Activated gamma-delta T cell treated with Interleukin-2 at 50 U/mL for 16 hours (primary cell): Measurements from ENCODE around the gene LSR.
"Not testable (repeated sequence)": the region's sequence is repeated elsewhere in the genome, so short reads cannot be mapped to it uniquely, and the experiment has no call there.

ENCODE experiments used
- DNase-seq: peaks from one replicate; pipeline ENCODE4 v3.0.0-alpha.2; 2020

Gene LSR

DNA sequence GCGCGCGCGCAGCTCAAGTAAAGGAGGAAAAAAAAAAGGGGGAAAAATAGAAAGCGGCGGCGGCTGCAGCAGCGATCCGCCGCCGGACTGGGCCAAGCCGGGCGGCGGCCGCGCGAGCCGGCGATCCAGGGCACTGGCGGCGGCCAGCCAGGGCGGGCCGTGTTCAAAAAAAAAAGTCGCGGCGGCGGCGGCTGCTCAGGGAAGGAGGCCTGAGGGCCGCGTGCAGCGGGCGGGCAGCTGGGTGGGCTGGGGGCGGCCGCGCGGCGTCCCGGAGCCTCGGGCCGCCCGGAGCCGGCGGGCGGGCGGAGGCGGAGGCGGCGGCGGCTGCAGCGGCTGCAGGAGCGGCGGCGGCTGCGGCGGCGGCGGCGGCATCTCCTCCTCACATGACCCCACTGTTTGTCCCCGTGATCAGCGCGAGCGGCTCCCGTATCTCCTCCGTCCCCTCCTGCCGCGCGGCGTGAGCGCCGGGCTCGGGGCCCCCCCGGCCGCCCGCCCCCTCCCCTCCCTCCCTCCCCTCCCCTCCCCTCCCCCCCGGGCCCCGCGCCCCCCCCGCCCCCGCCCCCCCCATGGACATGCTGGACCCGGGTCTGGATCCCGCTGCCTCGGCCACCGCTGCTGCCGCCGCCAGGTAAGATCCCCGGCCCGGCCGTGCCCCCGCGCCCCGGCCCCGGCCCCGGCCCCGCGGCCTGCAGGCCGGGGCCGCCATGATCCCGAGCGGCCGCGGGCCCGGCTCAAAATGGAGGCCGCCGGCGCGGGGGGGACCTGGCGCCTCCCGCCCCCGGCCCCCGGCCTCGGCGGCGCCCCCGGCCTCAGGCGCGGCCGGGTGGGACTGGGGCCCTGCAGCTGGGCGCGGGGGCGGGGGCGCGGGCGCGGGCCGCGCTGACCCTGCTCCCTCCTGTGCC lies 20.0 kb downstream of the LSR start, which contains the start of gene USF2:
USF2 (plus strand) TSS at position 427 of the 902 bp plus-strand sequence; CDS start at position 567, 140 bp downstream.
- DNase-seq, result peak; percentile 57

DNA sequence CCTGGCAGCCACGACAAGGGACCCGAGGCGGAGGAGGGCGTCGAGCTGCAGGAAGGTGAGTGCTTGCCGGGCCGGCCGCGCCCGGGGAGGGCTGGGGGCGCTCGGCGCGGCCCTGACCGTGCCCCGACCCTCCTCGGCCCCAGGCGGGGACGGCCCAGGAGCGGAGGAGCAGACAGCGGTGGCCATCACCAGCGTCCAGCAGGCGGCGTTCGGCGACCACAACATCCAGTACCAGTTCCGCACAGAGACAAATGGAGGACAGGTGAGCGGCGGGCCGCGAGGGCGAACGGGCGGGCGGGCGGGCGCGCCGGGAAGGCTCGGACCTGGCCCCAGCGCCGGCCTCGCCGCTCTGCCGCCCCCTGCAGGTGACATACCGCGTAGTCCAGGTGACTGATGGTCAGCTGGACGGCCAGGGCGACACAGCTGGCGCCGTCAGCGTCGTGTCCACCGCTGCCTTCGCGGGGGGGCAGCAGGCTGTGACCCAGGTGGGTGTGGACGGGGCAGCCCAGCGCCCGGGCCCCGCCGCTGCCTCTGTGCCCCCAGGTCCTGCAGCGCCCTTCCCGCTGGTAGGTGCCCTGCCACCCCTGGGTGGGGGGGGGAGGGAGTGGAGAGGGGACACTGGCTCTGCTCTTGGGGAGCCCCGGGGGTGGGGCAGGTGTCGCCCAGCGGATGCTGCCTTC lies 20.8 kb downstream of the LSR start:
- DNase-seq, result peak; percentile 75

DNA sequence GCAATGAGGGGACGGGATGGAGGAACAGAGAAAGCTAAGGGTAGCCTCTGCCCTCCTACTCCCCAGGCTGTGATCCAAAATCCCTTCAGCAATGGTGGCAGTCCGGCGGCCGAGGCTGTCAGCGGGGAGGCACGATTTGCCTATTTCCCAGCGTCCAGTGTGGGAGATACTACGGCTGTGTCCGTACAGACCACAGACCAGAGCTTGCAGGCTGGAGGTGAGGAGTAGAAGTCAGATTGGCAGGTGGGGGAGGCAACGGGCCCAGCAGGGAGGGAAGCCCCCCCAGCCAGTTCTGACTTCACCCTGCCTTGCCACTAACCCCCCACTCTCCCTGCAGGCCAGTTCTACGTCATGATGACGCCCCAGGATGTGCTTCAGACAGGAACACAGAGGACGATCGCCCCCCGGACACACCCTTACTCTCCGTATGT lies 21.6 kb downstream of the LSR start:
- no peak for DNase-seq

DNA sequence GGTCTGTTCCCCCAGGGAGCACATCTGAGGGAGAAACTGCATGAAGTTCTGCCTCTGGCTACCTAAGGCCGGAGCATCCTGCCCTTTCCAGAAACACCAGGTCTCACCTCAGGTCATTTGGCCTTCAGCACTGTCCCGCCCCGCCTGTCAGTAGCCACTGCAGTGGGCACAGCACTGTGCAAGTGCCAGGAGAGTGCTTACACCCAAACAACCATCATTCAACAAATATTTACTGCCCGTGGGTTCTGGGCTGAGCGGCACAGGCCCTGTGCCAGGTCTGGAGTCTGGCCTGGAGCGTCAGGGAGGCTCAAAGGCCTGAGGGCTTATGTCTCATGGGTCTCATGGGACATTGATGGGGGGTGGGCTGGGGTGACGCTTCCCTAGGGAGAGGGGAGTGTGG lies 22.7 kb downstream of the LSR start:
- DNase-seq, result no peak

DNA sequence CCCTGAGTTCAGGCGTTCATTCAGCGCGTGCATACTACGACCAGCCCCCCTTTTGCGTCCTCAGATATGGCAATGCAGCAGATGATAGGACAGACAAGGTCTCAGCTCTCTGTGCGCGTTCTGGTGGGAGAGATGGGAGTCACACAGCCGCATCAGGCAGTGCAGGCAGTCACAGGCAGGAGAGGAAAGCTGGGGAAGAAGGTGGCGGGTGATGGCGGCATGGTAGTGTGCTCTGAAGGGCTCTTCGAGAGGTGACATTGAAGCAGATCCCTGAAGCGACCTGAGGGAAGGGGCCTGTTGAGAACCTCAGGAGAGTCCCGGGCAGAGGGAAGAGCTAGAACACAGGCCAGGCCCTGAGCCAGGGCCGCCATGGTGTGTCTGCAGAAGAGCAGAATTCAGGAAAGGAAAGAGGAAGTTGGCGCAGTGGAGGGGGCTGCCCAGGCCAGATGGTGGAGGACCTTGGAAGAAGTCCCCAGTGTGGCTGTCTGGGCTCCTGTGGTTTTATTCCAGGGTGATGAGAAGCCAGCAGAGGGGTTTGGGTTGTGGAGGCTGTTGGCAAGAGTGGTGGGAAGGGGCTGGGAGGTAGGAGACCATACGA lies 23.4 kb downstream of the LSR start:
- no peak for DNase-seq

DNA sequence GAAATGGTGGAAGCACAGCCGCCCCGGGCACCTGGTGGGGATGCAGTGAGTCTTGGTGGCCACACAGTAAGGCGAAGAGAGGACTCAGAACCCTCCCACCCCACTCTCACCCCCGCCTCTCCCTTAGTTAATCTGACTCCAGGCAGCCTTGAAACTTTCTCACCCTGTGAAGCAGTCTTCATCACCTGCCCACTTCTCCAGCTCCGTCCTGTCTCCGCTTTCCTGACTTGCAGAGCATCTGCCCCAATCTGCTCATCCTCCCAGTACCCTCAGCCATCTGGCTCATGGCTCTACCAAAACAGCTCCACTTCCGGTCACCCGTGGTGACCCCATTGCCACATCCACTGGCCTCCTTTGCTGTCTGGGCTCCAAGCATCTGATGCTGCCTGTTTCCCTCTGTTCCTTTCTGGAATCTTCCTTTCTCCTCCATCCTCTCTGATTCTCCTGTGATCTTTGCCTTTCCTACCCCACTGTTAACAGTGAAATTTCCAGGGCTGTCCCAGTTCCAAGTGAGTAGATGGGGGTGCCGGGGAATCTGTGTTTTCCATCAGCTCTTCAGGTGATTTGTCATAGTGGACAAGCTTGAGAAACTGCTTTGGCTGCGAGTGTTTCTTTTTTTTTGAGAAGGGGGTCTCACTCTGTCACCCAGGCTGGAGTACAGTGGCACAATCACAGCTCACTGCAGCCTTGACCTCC lies 24.3 kb downstream of the LSR start:
- no peak for DNase-seq

DNA sequence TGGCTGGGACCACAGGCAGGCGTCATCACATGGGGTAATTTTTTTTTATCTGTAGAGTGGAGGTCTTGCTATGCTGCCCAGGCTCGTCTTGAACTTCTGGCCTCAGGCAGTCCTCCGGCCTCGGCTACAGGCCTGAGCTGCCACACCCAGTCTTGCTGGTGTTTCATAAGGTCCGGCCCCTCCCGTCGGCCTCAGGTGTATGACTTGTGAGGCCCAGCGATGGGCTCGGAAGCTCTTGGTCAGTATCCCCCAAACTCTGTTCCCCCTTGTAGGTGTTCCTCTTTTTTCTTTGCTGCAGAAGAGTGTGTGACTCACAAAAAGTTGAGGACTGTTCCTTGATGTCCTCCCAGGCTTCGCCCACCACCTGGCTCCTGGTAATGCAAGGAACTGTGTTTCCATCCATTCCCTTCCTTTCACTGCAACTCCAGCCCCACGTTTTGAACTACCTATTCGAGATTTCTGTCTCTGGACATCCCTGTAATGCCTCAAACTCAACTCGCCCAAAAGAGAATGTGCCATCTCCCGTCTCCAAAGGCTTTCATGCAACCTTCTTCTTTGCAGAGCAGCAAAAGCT lies 25.0 kb downstream of the LSR start:
- no peak for DNase-seq

DNA sequence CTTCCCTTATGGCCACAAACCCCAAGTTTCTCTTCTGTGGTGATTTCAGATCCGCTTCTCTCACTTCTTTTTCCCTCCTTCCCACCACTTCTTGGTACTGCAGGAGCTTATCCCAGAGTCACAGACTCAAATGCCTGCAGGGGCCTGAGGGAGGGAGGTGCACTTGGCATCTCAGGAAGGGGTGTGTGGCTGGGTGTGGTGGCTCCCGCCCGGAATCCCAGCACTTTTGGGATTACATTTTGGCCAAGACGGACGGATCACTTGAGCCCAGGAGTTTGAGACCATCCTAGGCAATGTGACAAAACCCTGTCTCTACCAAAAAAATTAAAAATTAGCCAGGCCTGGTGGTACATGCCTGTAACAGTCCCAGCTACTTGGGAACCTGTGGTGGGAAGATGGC lies 25.5 kb downstream of the LSR start:
- no peak for DNase-seq

DNA sequence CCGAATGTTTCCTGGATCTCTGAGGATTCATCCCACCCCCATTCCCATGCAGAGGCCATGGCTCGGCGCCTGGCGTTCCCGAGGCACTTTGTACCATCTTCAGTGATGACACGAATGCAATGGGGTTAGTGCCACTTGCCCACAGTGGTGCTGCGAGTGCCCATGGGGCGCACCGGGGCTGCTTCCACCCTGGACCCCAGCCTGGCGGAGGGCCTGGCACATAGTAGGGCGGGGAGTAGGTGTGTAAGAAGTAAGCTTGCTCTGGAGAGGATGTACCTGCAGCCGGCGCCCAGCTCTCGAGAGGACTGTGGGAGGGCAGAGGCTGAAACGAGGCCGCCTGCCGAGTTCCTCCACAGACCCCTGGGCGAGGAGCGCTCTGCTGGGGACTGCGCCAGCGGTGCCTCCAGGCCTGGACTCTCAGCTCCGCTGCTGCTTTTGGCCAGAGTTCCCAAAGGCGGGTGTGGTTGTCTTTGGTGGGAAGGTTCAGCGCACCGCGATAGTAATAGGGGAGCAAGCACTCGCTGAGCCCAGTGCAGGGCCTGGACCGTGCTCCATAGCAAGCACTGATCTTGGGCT lies 28.0 kb downstream of the LSR start:
- DNase-seq, result no peak

DNA sequence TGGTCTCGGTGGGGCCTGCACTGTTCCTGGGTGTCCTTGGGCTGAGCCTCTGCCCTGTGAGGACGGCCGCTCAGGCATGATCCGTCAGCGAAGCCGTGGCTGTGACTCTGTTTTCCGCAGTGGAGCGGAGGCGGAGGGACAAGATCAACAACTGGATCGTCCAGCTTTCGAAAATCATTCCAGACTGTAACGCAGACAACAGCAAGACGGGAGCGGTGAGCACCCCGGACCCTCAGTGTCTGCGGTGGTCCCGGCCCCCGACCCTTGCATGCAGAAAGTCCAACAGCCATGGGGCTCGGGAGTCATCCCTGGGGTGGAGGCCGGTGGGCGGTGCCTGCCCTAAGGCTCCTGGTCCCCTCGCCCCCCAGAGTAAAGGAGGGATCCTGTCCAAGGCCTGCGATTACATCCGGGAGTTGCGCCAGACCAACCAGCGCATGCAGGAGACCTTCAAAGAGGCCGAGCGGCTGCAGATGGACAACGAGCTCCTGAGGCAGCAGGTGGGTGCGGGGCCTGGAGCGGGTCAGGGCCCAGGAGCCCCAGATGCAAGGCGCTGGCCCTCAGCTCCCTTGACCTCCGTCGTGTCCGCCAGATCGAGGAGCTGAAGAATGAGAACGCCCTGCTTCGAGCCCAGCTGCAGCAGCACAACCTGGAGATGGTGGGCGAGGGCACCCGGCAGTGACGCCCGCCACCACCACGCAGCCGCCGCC lies 29.9 kb downstream of the LSR start:
- no peak for DNase-seq

DNA sequence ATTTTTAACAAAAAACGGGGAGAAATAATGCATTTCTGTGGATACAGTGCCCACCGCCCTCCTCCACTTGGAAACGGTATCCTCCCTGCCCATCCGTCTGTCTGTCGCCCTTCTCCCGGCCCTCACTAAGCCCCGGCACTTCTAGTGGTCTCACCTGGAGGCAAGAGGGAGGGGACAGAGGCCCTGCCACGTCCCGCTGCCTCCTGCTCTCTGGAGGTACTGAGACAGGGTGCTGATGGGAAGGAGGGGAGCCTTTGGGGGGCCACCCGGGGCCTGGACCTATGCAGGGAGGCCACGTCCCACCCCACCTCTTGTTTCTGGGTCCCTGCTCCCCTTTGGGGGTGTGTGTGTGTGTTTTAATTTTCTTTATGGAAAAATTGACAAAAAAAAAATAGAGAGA lies 30.6 kb downstream of the LSR start:
- DNase-seq, result no peak

DNA sequence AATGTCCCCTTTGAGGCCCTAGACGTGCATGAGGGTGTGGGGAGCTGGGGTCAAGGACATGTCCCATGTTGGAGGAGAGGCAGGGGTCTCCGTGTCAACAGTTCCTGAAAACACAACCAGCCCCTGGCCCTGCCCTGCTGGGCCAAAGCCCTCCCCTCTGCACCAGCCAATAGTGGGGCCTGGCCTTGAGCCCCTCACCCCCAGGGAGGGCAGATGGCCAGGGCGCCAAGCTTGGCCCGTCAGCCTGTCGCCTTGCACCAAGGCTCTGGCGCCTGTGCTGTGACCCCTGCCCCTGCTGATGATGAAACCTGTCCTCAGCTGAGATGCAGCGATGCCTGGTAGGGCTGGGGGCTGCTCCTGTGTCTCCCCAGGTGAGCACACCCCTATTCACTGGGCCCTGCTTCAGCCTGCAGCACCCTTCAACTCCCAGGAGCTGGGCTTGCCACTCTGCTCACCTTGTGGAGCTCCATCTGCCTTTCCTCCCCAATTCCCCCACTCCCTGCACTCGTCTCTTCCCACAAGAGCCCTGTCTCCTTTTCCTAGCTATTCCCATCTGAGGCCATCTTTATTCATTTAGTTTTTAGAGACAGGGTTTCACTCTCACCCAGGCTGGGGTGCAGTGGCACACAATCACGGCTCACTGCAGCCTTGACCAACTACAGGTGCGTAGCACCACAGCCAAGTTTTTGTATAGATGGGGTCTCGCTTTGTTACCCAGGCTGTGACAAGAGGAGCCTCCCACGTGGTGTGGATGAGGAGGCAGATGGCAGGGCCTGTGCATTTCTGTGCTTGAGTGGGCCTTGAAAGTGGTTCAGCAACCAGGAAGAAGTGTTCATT lies 31.4 kb downstream of the LSR start:
- no peak for DNase-seq

DNA sequence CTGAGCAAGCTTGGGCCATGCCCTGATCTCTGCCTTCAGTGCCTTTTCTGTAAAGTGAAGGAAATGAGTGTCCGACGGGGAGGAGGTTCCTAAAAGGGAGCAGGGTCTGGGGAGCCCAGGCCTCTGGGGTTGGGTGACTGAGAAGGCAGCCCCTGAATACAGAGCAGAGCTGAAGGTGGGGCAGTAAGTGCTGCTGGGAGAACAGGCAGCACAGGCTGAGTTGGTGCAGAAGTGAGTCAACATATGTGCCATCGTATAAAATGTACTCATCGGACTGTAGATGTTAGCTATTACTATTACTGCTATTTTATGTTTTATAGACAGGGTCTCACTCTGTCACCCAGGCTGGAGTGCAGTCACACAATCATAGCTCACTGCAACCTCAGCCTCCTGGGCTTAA lies 32.5 kb downstream of the LSR start:
- DNase-seq, result no peak

DNA sequence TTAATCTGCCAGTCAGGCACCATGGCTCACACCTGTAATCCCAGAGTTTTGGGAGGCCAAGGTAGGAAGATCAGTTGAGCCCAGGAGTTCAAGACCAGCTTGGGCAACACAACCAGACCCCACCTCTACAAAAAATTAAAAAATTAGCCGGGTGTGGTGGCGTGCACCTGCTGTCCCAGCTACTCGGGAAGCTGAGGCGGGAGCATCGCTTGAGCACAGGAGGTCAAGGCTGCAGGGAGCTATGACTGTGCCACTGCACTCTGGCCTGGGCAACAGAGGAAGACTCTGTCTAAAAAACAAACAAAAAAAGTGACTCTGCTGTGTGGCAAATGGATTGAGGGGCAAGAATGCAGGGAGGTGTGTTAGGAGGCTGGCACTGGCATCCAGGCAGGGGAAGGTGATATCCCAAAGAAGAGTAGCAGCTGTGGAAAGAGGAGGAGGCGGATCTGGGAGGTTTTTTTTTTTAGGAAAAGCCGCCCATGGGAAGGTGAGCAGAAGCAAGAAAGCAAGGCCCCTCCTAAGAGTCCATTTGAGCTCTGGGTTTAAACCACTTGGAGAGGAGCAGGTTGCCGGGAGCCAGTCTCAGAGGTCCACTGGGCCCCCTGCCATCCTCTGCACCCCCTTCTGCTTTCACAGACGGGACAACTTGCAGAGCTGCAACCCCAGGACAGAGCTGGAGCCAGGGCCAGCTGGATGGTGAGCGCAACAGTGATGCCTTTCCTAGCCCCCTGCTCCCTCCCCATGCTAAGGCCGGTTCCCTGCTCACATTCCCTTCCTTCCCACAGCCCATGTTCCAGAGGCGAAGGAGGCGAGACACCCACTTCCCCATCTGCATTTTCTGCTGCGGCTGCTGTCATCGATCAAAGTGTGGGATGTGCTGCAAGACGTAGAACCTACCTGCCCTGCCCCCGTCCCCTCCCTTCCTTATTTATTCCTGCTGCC lies 35.6 kb downstream of the LSR start:
- DNase-seq, result no peak

DNA sequence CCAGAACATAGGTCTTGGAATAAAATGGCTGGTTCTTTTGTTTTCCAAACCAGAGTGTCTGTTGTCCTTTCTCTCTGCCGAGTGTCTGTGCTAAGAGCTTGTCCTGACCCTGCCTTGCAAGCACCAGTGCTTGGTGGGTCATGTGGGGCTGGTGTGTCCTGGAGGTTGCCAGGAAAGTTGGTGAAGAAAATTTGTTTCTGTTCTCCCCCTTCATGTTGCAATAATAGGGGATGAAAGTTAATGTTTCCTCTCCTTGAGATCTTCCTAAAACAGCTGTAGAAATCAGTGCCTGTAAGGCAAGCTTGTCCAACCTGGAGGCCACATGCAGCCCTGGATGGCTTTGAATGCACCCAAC lies 36.3 kb downstream of the LSR start:
- DNase-seq, result no peak

DNA sequence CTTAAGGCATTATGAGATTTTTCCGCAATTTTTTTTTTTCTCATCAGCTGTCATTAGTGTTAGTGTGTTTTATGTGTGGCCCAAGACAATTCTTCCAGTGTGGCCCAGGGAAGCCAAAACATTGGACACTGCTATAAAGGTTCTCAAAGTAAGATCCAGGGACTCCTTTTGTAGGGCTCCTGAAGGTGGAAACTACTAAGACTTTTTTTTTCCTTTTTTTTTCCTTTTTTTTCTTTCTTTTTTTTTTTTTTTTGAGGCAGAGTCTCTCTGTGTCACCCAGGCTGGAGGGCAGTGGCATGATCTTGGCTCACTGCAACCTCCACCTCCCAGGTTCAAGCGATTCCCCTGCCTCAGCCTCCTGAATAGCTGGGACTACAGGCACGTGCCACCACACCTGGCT lies 36.7 kb downstream of the LSR start:
- not testable (repeated sequence) for DNase-seq

DNA sequence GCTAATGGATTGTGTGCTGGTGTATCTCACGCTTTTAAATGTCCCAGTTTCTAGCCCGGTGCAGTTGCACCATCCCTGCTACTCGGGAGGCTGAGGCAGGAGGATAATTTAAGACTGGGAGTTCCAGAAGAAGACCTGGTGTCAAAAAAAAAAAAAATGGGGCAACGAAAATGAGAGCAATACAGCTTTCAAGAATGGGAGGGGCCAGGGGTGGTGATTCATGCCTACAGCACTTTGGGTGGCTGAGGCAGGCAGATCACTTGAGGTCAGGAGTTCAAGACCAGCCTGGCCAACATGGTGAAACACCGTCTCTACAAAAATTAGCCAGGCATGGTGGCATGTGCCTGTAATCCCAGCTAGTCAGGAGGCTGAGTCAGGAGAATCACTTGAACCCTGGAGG lies 37.3 kb downstream of the LSR start:
- DNase-seq, result not testable (repeated sequence)

DNA sequence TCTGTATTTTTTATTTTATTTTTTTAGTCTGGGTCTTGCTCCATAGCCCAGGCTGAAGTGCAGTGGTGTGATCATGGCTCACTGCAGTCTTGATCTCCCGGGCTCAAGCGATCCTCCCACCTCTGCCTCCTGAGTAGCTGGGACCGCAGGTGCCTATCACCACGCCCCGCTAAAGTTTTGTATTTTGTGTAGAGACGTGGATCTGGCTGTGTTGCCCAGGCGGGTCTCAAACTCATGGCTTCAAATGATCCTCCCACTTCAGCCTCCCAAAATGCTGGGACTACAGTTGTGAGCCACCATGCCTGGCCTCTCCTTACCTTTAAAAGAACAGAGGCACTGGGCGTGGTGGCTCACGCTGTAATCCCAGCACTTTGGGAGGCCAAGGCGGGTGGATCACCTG lies 38.9 kb downstream of the LSR start:
- DNase-seq, result no peak

DNA sequence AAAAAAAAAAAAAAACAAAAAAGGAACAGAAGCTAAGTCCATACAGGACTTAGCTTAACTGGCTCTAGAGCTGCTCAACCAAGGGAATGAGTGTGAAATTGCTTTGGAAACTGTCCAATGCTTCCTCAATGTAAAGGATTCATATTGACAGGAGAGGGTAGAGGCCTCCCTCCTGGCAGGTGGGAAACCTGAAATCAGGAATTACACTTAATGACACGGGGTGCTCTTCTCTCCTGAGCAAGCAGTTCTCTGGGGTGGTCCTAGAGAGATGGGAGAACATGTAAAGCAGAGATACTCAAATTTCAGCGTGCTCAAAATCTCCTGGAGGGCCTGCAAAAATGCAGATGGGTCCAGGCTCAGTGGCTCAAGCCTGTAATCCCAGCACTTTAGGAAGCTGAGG lies 39.5 kb downstream of the LSR start:
- no peak for DNase-seq

DNA sequence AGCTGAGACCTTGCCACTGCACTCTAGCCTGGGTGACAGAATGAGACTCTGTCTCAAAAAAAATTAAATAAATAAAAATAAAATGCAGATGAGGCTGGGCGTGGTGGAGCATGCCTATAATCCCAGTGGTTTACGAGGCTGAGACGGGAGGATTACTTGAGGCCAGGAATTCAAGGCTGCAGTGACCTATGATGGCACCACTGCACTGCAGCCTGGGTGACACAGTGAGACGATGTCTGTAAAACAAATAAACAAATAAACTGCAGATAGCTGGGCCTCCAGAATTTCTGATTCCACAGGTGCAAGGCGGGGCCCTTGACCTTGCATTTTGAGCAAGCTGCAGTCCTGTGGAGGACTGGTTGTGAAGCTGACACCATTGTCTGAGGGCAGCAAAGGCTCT lies 40.1 kb downstream of the LSR start:
- no peak for DNase-seq
